OCI-LY7 (cell line): ENCODE measurements around the gene RNF186.
A peak's percentile ranks its signal among the peaks of the same experiment; 100 is the strongest.

Experiments used
- EZH2phosphoT487 ChIP-seq: fragments of 200-600 bp; sonication (generic); IDR thresholded peaks from 2 replicates; pipeline ENCODE4 v1.6.1; 2018; ENCODE audit warnings: low read depth, borderline replicate concordance, mild to moderate bottlenecking, mixed run types, antibody characterized with exemption, low read length, moderate library complexity, mixed read lengths
- TF ChIP-seq, protein P1 (sequence below): fragments of 200-600 bp; sonication (generic); conservative IDR thresholded peaks from 2 replicates; pipeline ENCODE4 v1.5.1; 2014; ENCODE audit warnings: mild to moderate bottlenecking, antibody characterized with exemption, low read length, moderate library complexity, mixed read lengths

DNA sequence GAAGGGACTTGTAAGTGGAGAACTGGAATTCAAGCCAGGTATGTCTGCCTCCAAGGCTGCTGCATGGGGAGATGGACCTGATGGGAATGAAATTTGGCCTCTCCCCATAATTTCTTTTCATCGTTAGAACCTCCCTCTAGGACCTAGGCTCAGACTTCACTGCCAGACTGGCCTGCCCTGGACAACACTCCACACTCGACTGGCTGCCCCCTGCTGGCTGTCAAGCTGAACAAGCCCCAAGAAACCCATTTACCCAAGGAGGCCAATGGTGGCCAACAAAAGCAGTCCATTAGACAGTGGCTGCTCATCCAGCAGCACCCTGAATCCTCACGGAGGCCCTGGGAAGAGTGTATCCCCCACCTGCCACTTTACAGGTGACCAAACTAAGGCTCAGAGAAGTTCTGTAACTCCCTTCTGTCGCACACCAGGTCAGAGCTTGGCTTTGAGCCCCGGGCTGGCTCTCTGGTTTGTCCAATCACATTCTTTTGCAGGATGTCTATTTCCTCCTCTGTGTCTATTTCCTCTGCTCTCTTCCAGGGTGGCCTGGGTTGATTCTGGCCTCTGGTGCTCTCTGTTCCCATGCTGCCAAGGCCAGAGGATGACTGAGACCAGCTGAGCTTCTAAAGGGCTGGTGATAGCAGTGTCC lies 3.8 kb downstream of the RNF186 start:
- TF ChIP-seq, protein P1, sequence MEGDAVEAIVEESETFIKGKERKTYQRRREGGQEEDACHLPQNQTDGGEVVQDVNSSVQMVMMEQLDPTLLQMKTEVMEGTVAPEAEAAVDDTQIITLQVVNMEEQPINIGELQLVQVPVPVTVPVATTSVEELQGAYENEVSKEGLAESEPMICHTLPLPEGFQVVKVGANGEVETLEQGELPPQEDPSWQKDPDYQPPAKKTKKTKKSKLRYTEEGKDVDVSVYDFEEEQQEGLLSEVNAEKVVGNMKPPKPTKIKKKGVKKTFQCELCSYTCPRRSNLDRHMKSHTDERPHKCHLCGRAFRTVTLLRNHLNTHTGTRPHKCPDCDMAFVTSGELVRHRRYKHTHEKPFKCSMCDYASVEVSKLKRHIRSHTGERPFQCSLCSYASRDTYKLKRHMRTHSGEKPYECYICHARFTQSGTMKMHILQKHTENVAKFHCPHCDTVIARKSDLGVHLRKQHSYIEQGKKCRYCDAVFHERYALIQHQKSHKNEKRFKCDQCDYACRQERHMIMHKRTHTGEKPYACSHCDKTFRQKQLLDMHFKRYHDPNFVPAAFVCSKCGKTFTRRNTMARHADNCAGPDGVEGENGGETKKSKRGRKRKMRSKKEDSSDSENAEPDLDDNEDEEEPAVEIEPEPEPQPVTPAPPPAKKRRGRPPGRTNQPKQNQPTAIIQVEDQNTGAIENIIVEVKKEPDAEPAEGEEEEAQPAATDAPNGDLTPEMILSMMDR = peak; percentile 74
- no peak for TF ChIP-seq EZH2phosphoT487
